Adipocyte (in vitro differentiated cells): ENCODE measurements around the gene CYTH3.

ENCODE experiments used
- DNase-seq: peaks from one replicate; pipeline ENCODE4 v3.0.0-alpha.2; 2015; ENCODE audit warnings: low read depth
- H3K27me3 ChIP-seq: replicated peaks from 2 replicates; pipeline ENCODE4 v1.7.0; 2013; ENCODE audit warnings: mild to moderate bottlenecking, low read length, moderate library complexity; ENCODE audit not compliant: control insufficient read depth, insufficient read depth
- H3K36me3 ChIP-seq: 2 replicates; pipeline ENCODE4 v1.7.0; 2013; ENCODE audit warnings: low read length, mild to moderate bottlenecking, moderate library complexity; ENCODE audit not compliant: control insufficient read depth, insufficient read depth, severe bottlenecking
- H3K4me1 ChIP-seq: 2 replicates; pipeline ENCODE4 v1.7.0; 2013; ENCODE audit warnings: mild to moderate bottlenecking, low read length, moderate library complexity; ENCODE audit not compliant: control insufficient read depth, insufficient read depth
- H3K4me3 ChIP-seq: 2 replicates; pipeline ENCODE4 v1.7.0; 2013; ENCODE audit warnings: mild to moderate bottlenecking, low read length, moderate library complexity
- H3K9ac ChIP-seq: 2 replicates; pipeline ENCODE4 v1.7.0; 2013; ENCODE audit warnings: mild to moderate bottlenecking, low read length, moderate library complexity
- H3K9me3 ChIP-seq: 2 replicates; pipeline ENCODE4 v1.7.0; 2013; ENCODE audit warnings: mild to moderate bottlenecking, low read length, moderate library complexity; ENCODE audit not compliant: control insufficient read depth

Gene CYTH3

DNA sequence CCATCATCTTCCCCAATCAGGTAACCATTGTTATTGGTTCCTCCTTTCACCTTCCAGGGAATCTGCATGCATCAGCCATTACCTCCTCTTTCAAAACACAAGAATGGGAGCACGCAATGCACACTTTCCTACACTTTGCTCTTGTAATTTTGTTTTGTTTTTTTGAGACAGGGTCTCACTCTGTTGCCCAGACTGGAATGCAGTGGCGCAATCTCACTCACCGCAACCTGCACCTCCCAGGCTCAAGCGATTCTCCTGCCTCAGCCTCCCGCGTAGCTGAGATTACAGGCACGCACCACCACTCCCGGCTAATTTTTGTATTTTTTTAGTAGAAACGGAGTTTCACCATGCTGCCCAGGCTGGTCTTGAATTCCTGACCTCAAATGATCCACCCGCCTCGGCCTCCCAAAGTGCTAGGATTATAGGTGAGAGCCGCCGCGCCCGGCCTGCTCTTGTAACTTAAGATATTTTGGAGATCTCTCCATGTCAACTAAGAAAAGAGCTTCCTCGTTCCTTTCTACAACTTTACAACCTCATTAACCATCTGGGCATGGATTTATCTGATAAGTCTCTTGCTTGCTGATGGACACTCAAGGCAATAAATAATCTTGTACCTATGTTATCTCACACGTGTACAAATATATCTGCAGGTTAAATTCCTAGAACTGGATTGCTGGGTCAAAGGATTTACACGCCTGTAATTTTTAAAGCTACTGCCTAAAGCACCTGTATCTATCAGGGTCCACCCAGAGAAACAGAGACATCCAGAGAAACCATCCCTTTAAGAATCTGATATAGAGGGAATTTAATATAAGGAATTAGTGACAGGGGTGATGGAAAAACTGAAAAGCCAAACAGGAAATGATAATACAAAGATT lies 4.2 kb downstream of the CYTH3 start:
- H3K9me3 ChIP-seq: no peaks in the 10 kb centered on the region
- H3K36me3 ChIP-seq: peaks cover 2% of the 10 kb centered on the region

DNA sequence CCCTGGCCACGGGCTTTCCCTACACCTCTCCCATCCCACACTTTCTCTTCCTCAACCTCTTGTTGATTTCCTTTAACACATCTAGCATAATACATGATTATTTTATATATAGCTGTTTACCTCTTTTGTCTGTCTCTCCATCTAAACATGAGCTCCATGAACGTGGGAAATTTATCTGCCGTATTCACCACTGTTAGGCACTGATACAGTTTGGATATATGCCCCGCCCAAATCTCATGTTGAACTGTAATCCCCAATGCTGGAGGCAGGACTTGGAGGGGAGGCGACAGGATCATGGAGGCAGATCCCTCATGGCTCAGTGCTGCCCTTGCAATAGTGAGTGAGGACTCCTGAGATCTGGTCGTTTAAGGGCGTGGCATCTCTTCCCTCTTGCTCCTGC lies 5.7 kb downstream of the CYTH3 start:
- DNase-seq: no peak
- Histone ChIP-seq H3K9ac (no peak overlapping the region), H3K4me3 (no peak overlapping the region), H3K27me3 (no peaks in the 10 kb centered on the region), H3K36me3 (peaks cover 7% of the 10 kb centered on the region), H3K9me3 (no peaks in the 10 kb centered on the region), H3K4me1 (peaks cover 40% of the 10 kb centered on the region)

More for the DNA sequence above, 4.2 kb downstream of the CYTH3 start:
- Histone ChIP-seq H3K4me3 (peak overlapping the region; percentile 97), H3K9ac (no peak overlapping the region), H3K27me3 (no peaks in the 10 kb centered on the region), H3K4me1 (peaks cover 34% of the 10 kb centered on the region)
- no peak for DNase-seq

GRCh38 chr7:6262221-6262620 lies 10.2 kb downstream of the CYTH3 start:
- no peaks in the 10 kb centered on the region for H3K9me3 ChIP-seq
- DNase-seq: peak; percentile 42

GRCh38 chr7:6261699-6262098 lies 10.7 kb downstream of the CYTH3 start:
- Histone ChIP-seq H3K27me3 (no peaks in the 10 kb centered on the region), H3K4me1 (peaks cover 61% of the 10 kb centered on the region), H3K4me3 (peak overlapping the region; percentile 25), H3K36me3 (peaks cover 7% of the 10 kb centered on the region), H3K9me3 (no peaks in the 10 kb centered on the region), H3K9ac (peak overlapping the region; percentile 60)
- DNase-seq: no peak

More at GRCh38 chr7:6262221-6262620, 10.2 kb downstream of the CYTH3 start:
- H3K27me3 ChIP-seq: no peaks in the 10 kb centered on the region
- H3K4me1 ChIP-seq: peaks cover 56% of the 10 kb centered on the region
- peak overlapping the region; percentile 60 for H3K9ac ChIP-seq
- H3K36me3 ChIP-seq: peaks cover 7% of the 10 kb centered on the region
- peak overlapping the region; percentile 25 for H3K4me3 ChIP-seq

- Histone ChIP-seq H3K9me3 (no peaks in the 10 kb centered on the region), H3K4me3 (peak overlapping the region; percentile 51), H3K27me3 (no peaks in the 10 kb centered on the region), H3K9ac (peak overlapping the region; percentile 60), H3K4me1 (peaks cover 73% of the 10 kb centered on the region), H3K36me3 (peaks cover 7% of the 10 kb centered on the region)
- peak; percentile 84 for DNase-seq
Measured at GRCh38 chr7:6260291-6261187, 11.9 kb downstream of the CYTH3 start.

DNA sequence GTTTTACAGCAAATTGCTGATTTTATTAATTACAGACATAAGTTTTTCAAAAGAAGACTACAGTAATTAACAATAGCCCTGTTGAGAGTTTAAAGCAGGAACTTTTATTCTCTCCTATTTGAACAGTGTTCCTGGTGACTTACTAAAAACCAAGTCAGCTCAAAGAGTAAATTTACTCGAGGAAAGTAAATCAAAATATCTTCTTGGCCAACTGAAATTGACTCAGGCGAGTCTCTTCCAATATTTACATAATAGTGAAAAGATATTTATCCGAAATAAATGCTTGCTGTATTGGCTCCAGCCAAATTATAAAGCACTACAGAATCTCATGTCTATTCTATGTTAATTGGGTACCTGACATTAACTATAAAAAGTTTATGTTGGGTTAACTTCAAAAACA lies 13.2 kb downstream of the CYTH3 start:
- Histone ChIP-seq H3K4me3 (peak overlapping the region; percentile 40), H3K9ac (peak overlapping the region; percentile 70), H3K27me3 (no peaks in the 10 kb centered on the region), H3K4me1 (peaks cover 83% of the 10 kb centered on the region), H3K36me3 (peaks cover 7% of the 10 kb centered on the region), H3K9me3 (no peaks in the 10 kb centered on the region)
- no peak for DNase-seq

DNA sequence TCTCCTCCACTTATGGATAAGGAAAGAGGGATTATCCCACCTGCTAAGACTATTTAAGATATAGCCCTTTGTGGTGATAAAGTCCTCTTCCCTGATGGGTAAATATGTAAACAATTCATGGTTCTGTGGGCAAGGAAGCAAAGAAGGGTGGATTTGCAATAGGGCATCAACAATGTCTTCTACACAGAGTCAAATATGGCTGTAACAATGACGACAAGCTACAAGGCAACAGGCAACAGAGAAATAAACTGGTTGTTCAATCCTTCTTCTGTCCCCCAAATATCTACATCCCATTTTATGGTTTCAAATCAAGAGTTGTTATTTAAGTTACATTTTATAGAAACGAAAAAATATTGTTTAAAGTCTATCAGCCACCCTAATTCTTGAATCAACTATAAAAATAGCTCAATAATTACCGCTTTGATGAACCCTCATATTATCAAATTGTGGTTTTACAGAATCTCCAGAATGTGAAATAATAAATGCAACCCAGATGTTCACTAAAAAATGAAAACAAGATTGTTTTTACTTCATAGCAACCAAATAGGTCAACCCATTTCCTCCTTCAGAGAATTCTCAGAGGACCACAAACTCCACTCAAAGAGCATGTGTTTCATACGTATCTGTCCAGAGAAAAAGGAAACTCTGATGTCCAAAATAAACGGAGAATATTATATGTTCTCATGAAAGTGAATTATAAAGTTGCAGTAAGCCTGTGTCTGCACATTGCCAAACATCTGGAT lies 13.8 kb downstream of the CYTH3 start:
- peak; percentile 93 for DNase-seq
- peak overlapping the region; percentile 70 for H3K9ac ChIP-seq
- H3K27me3 ChIP-seq: no peaks in the 10 kb centered on the region
- peaks cover 87% of the 10 kb centered on the region for H3K4me1 ChIP-seq
- H3K36me3 ChIP-seq: peaks cover 7% of the 10 kb centered on the region
- H3K4me3 ChIP-seq: peak overlapping the region; percentile 40
- no peaks in the 10 kb centered on the region for H3K9me3 ChIP-seq

- Histone ChIP-seq H3K4me3 (peak overlapping the region; percentile 40), H3K9ac (no peak overlapping the region), H3K27me3 (no peaks in the 10 kb centered on the region), H3K36me3 (no peaks in the 10 kb centered on the region), H3K4me1 (peaks cover 90% of the 10 kb centered on the region), H3K9me3 (no peaks in the 10 kb centered on the region)
- DNase-seq: no peak
Measured at GRCh38 chr7:6257675-6258074, 14.7 kb downstream of the CYTH3 start.

GRCh38 chr7:6256677-6257535 lies 15.5 kb downstream of the CYTH3 start:
- H3K9ac ChIP-seq: peak overlapping the region; percentile 61
- H3K4me1 ChIP-seq: peaks cover 90% of the 10 kb centered on the region
- no peaks in the 10 kb centered on the region for H3K9me3 ChIP-seq
- H3K36me3 ChIP-seq: no peaks in the 10 kb centered on the region
- DNase-seq: peak; percentile 78
- H3K27me3 ChIP-seq: no peaks in the 10 kb centered on the region
- peak overlapping the region; percentile 45 for H3K4me3 ChIP-seq

DNA sequence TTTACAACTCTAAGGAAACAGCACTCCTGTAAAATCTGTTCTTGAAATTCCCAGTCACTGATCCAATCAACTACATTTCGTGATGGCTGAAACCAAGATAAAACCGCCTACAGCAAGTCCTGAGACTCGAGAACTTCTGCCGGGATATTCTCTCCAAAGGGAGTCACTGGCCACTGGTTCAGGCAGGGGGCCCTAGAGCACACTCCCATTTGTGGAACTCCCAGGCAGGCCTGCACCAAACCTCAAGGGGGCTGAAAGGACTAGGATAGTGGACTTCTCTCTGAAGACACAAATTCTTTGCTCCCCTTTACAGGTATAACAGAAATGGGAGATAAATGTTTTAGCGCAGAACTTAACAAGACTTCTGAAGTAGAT lies 16.3 kb downstream of the CYTH3 start:
- peaks cover 90% of the 10 kb centered on the region for H3K4me1 ChIP-seq
- H3K9me3 ChIP-seq: no peaks in the 10 kb centered on the region
- peak; percentile 56 for DNase-seq
- no peaks in the 10 kb centered on the region for H3K27me3 ChIP-seq
- H3K4me3 ChIP-seq: peak overlapping the region; percentile 45
- H3K36me3 ChIP-seq: no peaks in the 10 kb centered on the region
- H3K9ac ChIP-seq: peak overlapping the region; percentile 61
